Neuron (in vitro differentiated cells): ENCODE measurements around the gene TSHB.

Experiments used
- H2AFZ ChIP-seq: one replicate; pipeline ENCODE4 v1.6.1; 2013; ENCODE audit warnings: low read depth, mild to moderate bottlenecking, inconsistent platforms, low read length, moderate library complexity
- H3K27me3 ChIP-seq: one replicate; pipeline ENCODE4 v1.6.1; 2013; ENCODE audit warnings: low read length; ENCODE audit not compliant: insufficient read depth
- H3K36me3 ChIP-seq: one replicate; pipeline ENCODE4 v1.6.1; 2013; ENCODE audit warnings: low read length; ENCODE audit not compliant: insufficient read depth
- H3K4me1 ChIP-seq: one replicate; pipeline ENCODE4 v1.6.1; 2013; ENCODE audit warnings: low read length; ENCODE audit not compliant: insufficient read depth
- H3K4me3 ChIP-seq: 2 replicates; pipeline ENCODE4 v1.5.1; 2013; ENCODE audit warnings: mild to moderate bottlenecking, low read length, moderate library complexity
- H3K9me3 ChIP-seq: one replicate; pipeline ENCODE4 v1.6.1; 2013; ENCODE audit warnings: low read length

TSHB gene

DNA sequence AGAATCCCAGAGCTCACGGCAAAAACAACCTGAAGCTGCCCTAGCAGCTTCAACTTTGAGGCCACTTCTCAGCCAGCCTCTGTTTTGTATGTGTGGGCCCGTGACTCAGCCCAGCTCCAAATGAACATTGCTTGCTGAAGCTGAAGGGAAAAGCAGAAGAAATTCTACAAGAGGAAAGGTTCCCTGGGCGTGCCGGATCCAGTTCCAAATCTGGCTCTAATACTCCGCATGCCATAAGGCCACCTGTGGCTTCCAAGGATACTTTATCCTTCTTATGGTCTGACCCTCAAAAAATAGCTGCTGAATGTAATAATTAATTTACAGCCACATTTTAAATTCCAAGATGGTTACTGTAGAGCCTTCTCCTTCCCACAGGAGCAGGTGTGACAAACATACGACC, 35.4 kb downstream of the TSHB start:
- H3K36me3 ChIP-seq = no peaks in the 10 kb centered on the region
- no peaks in the 10 kb centered on the region for H3K9me3 ChIP-seq
- H3K27me3 ChIP-seq = no peaks in the 10 kb centered on the region
- H3K4me3 ChIP-seq = no peak overlapping the region
- H3K4me1 ChIP-seq = no peaks in the 10 kb centered on the region
- no peak overlapping the region for H2AFZ ChIP-seq

DNA sequence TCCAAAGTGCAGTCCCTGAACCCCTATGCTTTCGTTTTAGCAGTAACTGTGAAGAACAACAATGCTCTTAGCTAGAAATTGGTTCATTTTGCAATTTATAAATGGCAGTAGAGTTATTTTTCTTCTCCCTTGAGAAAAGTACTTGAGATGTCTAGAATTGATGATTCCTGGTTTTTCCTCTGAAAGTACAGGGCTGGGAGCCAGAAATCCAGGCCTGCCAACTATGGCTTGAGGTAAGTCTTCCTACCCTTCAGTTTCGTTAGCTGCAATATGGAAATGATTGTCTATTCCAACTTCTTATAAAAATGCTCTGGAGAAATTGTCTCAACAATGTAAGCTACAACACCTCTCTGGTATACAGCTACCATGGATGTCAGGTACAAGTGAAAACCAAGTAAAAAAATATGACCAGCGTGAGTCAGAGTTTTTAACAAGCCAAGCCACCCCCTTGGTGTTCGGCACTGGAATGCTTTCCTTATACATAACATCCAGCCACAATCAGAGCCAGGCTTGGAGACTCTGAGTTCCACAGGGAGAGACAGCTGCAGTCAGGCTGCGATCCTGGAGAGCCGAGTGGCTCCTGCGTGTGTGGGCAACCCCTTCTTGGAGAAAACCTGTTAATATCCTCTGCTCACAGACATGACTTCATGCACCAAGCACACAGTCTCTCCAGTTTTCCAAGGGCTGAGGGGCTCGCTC, 37.7 kb downstream of the TSHB start:
- Histone ChIP-seq H3K4me1 (no peaks in the 10 kb centered on the region), H2AFZ (no peak overlapping the region), H3K4me3 (no peak overlapping the region)

DNA sequence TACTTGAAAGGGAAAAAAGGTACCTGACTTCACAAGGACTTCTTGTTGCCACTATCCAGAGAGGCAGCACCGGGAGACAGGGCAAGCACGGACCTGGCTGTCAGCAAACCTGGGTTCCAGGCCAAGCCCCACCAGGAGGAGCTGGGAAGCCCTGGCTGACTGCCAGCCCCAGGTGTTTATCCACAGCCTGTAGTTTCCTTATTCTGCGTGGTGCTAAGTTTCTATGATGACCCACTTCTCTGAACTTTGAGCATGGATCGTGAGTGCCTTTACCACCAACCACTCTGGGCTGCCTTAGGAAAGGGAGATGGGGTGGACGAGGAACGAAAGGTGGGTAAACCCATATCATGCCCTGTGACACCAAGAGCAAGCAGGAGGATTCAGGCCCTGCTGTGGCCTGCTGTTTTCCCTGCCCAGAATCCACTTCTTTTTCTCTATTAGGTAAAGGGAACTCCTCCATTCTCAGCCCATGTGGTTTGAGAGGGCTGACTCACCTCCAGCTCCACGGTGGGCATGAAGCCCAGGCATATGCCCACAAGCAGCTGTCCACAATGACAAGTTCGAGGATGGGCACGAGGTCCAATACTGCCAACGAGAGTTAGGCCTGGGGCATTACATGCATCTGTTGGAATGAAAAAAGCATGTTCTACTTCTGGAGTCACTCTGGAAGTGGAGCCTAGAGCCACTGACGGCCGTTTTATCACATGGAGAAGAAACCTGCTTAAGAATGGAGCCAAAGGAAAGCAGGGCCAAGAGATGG, 39.4 kb downstream of the TSHB start:
- H3K9me3 ChIP-seq = no peaks in the 10 kb centered on the region
- H3K4me1 ChIP-seq = no peaks in the 10 kb centered on the region
- H3K36me3 ChIP-seq = no peaks in the 10 kb centered on the region
- no peaks in the 10 kb centered on the region for H3K27me3 ChIP-seq
- H3K4me3 ChIP-seq = no peak overlapping the region
- H2AFZ ChIP-seq = no peak overlapping the region

More for the DNA sequence above, 37.7 kb downstream of the TSHB start:
- no peaks in the 10 kb centered on the region for H3K27me3 ChIP-seq
- no peaks in the 10 kb centered on the region for H3K9me3 ChIP-seq
- H3K36me3 ChIP-seq = no peaks in the 10 kb centered on the region

- H3K9me3 ChIP-seq = no peaks in the 10 kb centered on the region
- H2AFZ ChIP-seq = no peak overlapping the region
- H3K27me3 ChIP-seq = no peaks in the 10 kb centered on the region
- H3K4me3 ChIP-seq = no peak overlapping the region
- no peaks in the 10 kb centered on the region for H3K36me3 ChIP-seq
- no peaks in the 10 kb centered on the region for H3K4me1 ChIP-seq
These were observed 40.2 kb downstream of the TSHB start for GRCh38 chr1:115069659-115070308.

- Histone ChIP-seq H3K36me3 (no peaks in the 10 kb centered on the region), H3K27me3 (no peaks in the 10 kb centered on the region), H3K9me3 (no peaks in the 10 kb centered on the region), H3K4me3 (no peak overlapping the region), H2AFZ (no peak overlapping the region), H3K4me1 (no peaks in the 10 kb centered on the region)
These were observed 41.5 kb downstream of the TSHB start for GRCh38 chr1:115071012-115071664.

GRCh38 chr1:115073298-115074087, 43.9 kb downstream of the TSHB start:
- H3K27me3 ChIP-seq = peaks cover 2% of the 10 kb centered on the region
- no peaks in the 10 kb centered on the region for H3K36me3 ChIP-seq
- no peak overlapping the region for H3K4me3 ChIP-seq
- H2AFZ ChIP-seq = no peak overlapping the region
- H3K9me3 ChIP-seq = no peaks in the 10 kb centered on the region
- no peaks in the 10 kb centered on the region for H3K4me1 ChIP-seq

- H3K9me3 ChIP-seq = no peaks in the 10 kb centered on the region
- no peak overlapping the region for H3K4me3 ChIP-seq
- no peak overlapping the region for H2AFZ ChIP-seq
- peaks cover 2% of the 10 kb centered on the region for H3K27me3 ChIP-seq
- H3K36me3 ChIP-seq = no peaks in the 10 kb centered on the region
- H3K4me1 ChIP-seq = peaks cover 5% of the 10 kb centered on the region
These were observed 45.4 kb downstream of the TSHB start for GRCh38 chr1:115074839-115075534.

- H3K9me3 ChIP-seq = no peaks in the 10 kb centered on the region
- no peak overlapping the region for H3K4me3 ChIP-seq
- H2AFZ ChIP-seq = no peak overlapping the region
- peaks cover 5% of the 10 kb centered on the region for H3K4me1 ChIP-seq
- no peaks in the 10 kb centered on the region for H3K36me3 ChIP-seq
- H3K27me3 ChIP-seq = peaks cover 2% of the 10 kb centered on the region
These were observed 46.8 kb downstream of the TSHB start for GRCh38 chr1:115076384-115076915.

- H3K36me3 ChIP-seq = no peaks in the 10 kb centered on the region
- peaks cover 2% of the 10 kb centered on the region for H3K27me3 ChIP-seq
- H3K4me1 ChIP-seq = peaks cover 5% of the 10 kb centered on the region
- H3K4me3 ChIP-seq = no peak overlapping the region
- H2AFZ ChIP-seq = no peak overlapping the region
- no peaks in the 10 kb centered on the region for H3K9me3 ChIP-seq
These were observed 47.8 kb downstream of the TSHB start for GRCh38 chr1:115077286-115077983.

GRCh38 chr1:115077984-115078330, 48.3 kb downstream of the TSHB start:
- Histone ChIP-seq H3K27me3 (peaks cover 2% of the 10 kb centered on the region), H3K4me3 (no peak overlapping the region), H3K4me1 (peaks cover 5% of the 10 kb centered on the region), H3K36me3 (no peaks in the 10 kb centered on the region), H2AFZ (no peak overlapping the region), H3K9me3 (no peaks in the 10 kb centered on the region)

- Histone ChIP-seq H3K36me3 (no peaks in the 10 kb centered on the region), H3K9me3 (no peaks in the 10 kb centered on the region), H2AFZ (no peak overlapping the region), H3K27me3 (peaks cover 2% of the 10 kb centered on the region), H3K4me3 (no peak overlapping the region), H3K4me1 (peaks cover 5% of the 10 kb centered on the region)
These were observed 49.1 kb downstream of the TSHB start for GRCh38 chr1:115078708-115079107.
